Tibial nerve (tissue), 4 donors: ENCODE results near the gene TRDN.

Experiments
- EP300 ChIP-seq, 2 donors: sonication (generic); formaldehyde crosslinking; IDR thresholded peaks; one replicate each; pipeline ENCODE4 v1.6.1; 2017; ENCODE audit warnings: antibody characterized with exemption in 2 of 2, mild to moderate bottlenecking in 1 of 2
- POLR2A ChIP-seq, 2 donors: fragments of 450-650 bp; IDR thresholded peaks; one replicate each; pipeline ENCODE4 v1.6.1; 2017; ENCODE audit warnings: antibody characterized with exemption in 2 of 2, mild to moderate bottlenecking in 2 of 2, moderate library complexity in 2 of 2
- TF ChIP-seq, protein P1 (sequence below), 5 experiments: fragments of 200-600 bp in 3 of 5; fragments of 450-650 bp in 2 of 5; sonication (generic) in 3 of 5; IDR thresholded peaks; one replicate each; pipeline ENCODE4 v1.5.1; 2016 to 2019; ENCODE audit warnings: antibody characterized with exemption in 5 of 5, mild to moderate bottlenecking in 3 of 5, moderate library complexity in 2 of 5

DNA sequence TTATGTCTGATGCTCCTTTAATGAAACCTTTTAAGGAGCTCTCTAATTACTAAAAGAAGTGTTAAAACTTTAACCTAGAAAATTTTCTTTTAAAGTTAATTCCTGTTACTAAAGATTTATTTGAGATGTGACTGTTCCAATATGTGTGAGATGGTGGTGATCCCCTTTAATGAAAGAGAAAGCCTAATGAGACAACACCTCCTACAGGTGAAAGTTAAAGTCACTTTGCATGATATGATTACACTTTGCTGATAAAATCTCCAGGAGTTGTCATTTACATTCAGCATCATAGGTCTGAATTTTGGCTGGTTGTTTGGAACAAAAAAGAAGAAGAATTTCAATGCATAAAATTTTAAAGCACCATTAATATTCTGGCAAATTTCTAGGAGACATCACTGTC is 307.4 kb downstream of the TRDN start:
- TF ChIP-seq EP300 (IDR thresholded peaks at IDR 0.05) (no peak), POLR2A (IDR thresholded peaks at IDR 0.05) (no peak)
- TF ChIP-seq, protein P1, sequence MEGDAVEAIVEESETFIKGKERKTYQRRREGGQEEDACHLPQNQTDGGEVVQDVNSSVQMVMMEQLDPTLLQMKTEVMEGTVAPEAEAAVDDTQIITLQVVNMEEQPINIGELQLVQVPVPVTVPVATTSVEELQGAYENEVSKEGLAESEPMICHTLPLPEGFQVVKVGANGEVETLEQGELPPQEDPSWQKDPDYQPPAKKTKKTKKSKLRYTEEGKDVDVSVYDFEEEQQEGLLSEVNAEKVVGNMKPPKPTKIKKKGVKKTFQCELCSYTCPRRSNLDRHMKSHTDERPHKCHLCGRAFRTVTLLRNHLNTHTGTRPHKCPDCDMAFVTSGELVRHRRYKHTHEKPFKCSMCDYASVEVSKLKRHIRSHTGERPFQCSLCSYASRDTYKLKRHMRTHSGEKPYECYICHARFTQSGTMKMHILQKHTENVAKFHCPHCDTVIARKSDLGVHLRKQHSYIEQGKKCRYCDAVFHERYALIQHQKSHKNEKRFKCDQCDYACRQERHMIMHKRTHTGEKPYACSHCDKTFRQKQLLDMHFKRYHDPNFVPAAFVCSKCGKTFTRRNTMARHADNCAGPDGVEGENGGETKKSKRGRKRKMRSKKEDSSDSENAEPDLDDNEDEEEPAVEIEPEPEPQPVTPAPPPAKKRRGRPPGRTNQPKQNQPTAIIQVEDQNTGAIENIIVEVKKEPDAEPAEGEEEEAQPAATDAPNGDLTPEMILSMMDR (IDR thresholded peaks at IDR 0.05), result no peak
